HG03025 (cell line): ENCODE data around the gene PKP4.
A peak's percentile ranks its signal among the peaks of the same experiment; 100 is the strongest.

ENCODE experiments used
- ATAC-seq: cut with Tn5 transposase; IDR thresholded peaks from one replicate; pipeline ENCODE4 v1.9.1; 2021; ENCODE audit warnings: mild to moderate bottlenecking, moderate library complexity; ENCODE audit not compliant: unreplicated experiment, low FRiP score

The PKP4 gene

GRCh38 chr2:158497486-158497885 lies 40.7 kb downstream of the PKP4 start:
- ATAC-seq = no peak

- ATAC-seq = no peak
Measured at GRCh38 chr2:158498043-158498748, 41.4 kb downstream of the PKP4 start.

- no peak for ATAC-seq
Measured at GRCh38 chr2:158498749-158499136, 42.0 kb downstream of the PKP4 start.

- no peak for ATAC-seq
Measured at GRCh38 chr2:158499383-158499782, 42.6 kb downstream of the PKP4 start.

- no peak for ATAC-seq
Measured at GRCh38 chr2:158500333-158500732, 43.6 kb downstream of the PKP4 start.

- no peak for ATAC-seq
Measured at GRCh38 chr2:158501301-158501700, 44.5 kb downstream of the PKP4 start.

GRCh38 chr2:158502974-158503373 lies 46.2 kb downstream of the PKP4 start:
- no peak for ATAC-seq

- no peak for ATAC-seq
Measured at GRCh38 chr2:158504088-158504487, 47.3 kb downstream of the PKP4 start.

GRCh38 chr2:158505448-158505934 lies 48.7 kb downstream of the PKP4 start:
- ATAC-seq = no peak

- peak; percentile 74 for ATAC-seq
Measured at GRCh38 chr2:158507141-158507540, 50.4 kb downstream of the PKP4 start.

- no peak for ATAC-seq
Measured at GRCh38 chr2:158507679-158508078, 50.9 kb downstream of the PKP4 start.

- ATAC-seq = no peak
Measured at GRCh38 chr2:158509928-158510797, 53.4 kb downstream of the PKP4 start.

- no peak for ATAC-seq
Measured at GRCh38 chr2:158510887-158511286, 54.1 kb downstream of the PKP4 start.

- no peak for ATAC-seq
Measured at GRCh38 chr2:158511706-158512105, 55.0 kb downstream of the PKP4 start.

- ATAC-seq = no peak
Measured at GRCh38 chr2:158512323-158512722, 55.6 kb downstream of the PKP4 start.

GRCh38 chr2:158513841-158514240 lies 57.1 kb downstream of the PKP4 start:
- no peak for ATAC-seq

- no peak for ATAC-seq
Measured at GRCh38 chr2:158518084-158518483, 61.3 kb downstream of the PKP4 start.

GRCh38 chr2:158519481-158519880 lies 62.7 kb downstream of the PKP4 start:
- no peak for ATAC-seq

- no peak for ATAC-seq
Measured at GRCh38 chr2:158529379-158530259, 72.9 kb downstream of the PKP4 start.

GRCh38 chr2:158530829-158531228 lies 74.1 kb downstream of the PKP4 start:
- no peak for ATAC-seq

- no peak for ATAC-seq
Measured at GRCh38 chr2:158533009-158533408, 76.3 kb downstream of the PKP4 start.
